CD14-positive monocyte (primary cell): ENCODE results near the gene FHOD3. TPM values are rescaled to one million over a fixed set of nuclear protein-coding genes. Genes with fewer than 3 reads are reported as not detected.

Source experiments
- DNase-seq, 3 donors: peaks; one replicate each; pipeline ENCODE4 v3.0.0-alpha.2; 2011 to 2022
- H2AFZ ChIP-seq: 2 replicates; pipeline ENCODE4 v1.6.0; 2012; ENCODE audit warnings: mild to moderate bottlenecking, low read depth, low read length, inconsistent platforms; ENCODE audit not compliant: insufficient read depth, poor library complexity, severe bottlenecking
- H3K27ac ChIP-seq, 2 donors: 1 replicate in 1 of 2; 2 replicates in 1 of 2; pipeline ENCODE4 v1.5.1; 2012 to 2013; ENCODE audit warnings: low read length in 2 of 2, control low read depth in 1 of 2, inconsistent platforms in 1 of 2, low read depth in 1 of 2, mild to moderate bottlenecking in 1 of 2
- H3K27me3 ChIP-seq, 2 donors: one replicate each; pipeline versions ENCODE4 v1.6.0 to v1.6.1; 2011 to 2013; ENCODE audit warnings: low read length in 2 of 2; ENCODE audit not compliant: control insufficient read depth in 2 of 2, insufficient read depth in 2 of 2
- H3K36me3 ChIP-seq, 2 donors: replicated peaks in 1 of 2; 1 replicate in 1 of 2; 2 replicates in 1 of 2; pipeline versions ENCODE4 v1.5.1 to v1.6.1; 2012 to 2013; ENCODE audit warnings: low read length in 2 of 2, control low read depth in 1 of 2, inconsistent platforms in 1 of 2, mild to moderate bottlenecking in 1 of 2; ENCODE audit not compliant: insufficient read depth in 2 of 2, control insufficient read depth in 1 of 2
- H3K4me1 ChIP-seq, 2 donors: 1 replicate in 1 of 2; 2 replicates in 1 of 2; pipeline versions ENCODE4 v1.5.1 to v1.6.1; 2012 to 2013; ENCODE audit warnings: low read length in 2 of 2, control low read depth in 1 of 2, inconsistent platforms in 1 of 2, mild to moderate bottlenecking in 1 of 2, moderate library complexity in 1 of 2; ENCODE audit not compliant: insufficient read depth in 2 of 2, control insufficient read depth in 1 of 2
- H3K4me2 ChIP-seq: replicated peaks from 2 replicates; pipeline ENCODE3; 2012; ENCODE audit warnings: low read length, moderate library complexity, mild to moderate bottlenecking; ENCODE audit not compliant: poor library complexity, severe bottlenecking; ENCODE audit errors: extremely low read depth
- H3K4me3 ChIP-seq, 3 experiments: fragments of 200-600 bp in 1 of 3; sonication (generic) in 1 of 3; replicated peaks in 1 of 3; 1 replicate in 2 of 3; 2 replicates in 1 of 3; pipeline ENCODE4 v1.5.1; 2011 to 2013; ENCODE audit warnings: low read length in 3 of 3, mild to moderate bottlenecking in 3 of 3, control low read depth in 2 of 3, low read depth in 2 of 3, inconsistent platforms in 1 of 3, moderate library complexity in 1 of 3
- H3K79me2 ChIP-seq: 2 replicates; pipeline ENCODE4 v1.6.0; 2012; ENCODE audit warnings: mild to moderate bottlenecking, control low read depth, inconsistent platforms, low read length, moderate library complexity; ENCODE audit not compliant: insufficient read depth
- H3K9ac ChIP-seq: 2 replicates; pipeline ENCODE4 v1.6.0; 2017; ENCODE audit warnings: low read length, mild to moderate bottlenecking; ENCODE audit not compliant: insufficient read depth, poor library complexity, severe bottlenecking
- H3K9me3 ChIP-seq, 2 donors: replicated peaks in 1 of 2; 1 replicate in 1 of 2; 2 replicates in 1 of 2; pipeline versions ENCODE4 v1.5.1 to v1.6.1; 2012 to 2013; ENCODE audit warnings: low read length in 2 of 2, control low read depth in 1 of 2; ENCODE audit not compliant: control insufficient read depth in 1 of 2, insufficient read depth in 1 of 2
- H4K20me1 ChIP-seq: 2 replicates; pipeline ENCODE4 v1.6.0; 2012; ENCODE audit warnings: mild to moderate bottlenecking, low read length, control low read depth, moderate library complexity; ENCODE audit not compliant: insufficient read depth
- H3K27ac Mint-ChIP-seq, 7 donors: one replicate each; pipeline ENCODE4 v1.8.0; 2020; ENCODE audit warnings: mild to moderate bottlenecking in 7 of 7, mixed read lengths in 7 of 7, moderate library complexity in 6 of 7, inconsistent platforms in 2 of 7
- H3K27me3 Mint-ChIP-seq, 3 donors: one replicate each; pipeline ENCODE4 v1.8.0; 2021 to 2022; ENCODE audit warnings: low read depth in 3 of 3, mild to moderate bottlenecking in 3 of 3, mixed read lengths in 3 of 3, moderate library complexity in 3 of 3, inconsistent platforms in 1 of 3
- H3K36me3 Mint-ChIP-seq, 2 donors: one replicate each; pipeline ENCODE4 v1.8.0; 2020; ENCODE audit warnings: mixed read lengths in 2 of 2, inconsistent platforms in 1 of 2, mild to moderate bottlenecking in 1 of 2
- H3K4me1 Mint-ChIP-seq: one replicate; pipeline ENCODE4 v1.8.0; 2020; ENCODE audit warnings: mild to moderate bottlenecking, mixed read lengths
- H3K4me3 Mint-ChIP-seq, 2 donors: one replicate each; pipeline ENCODE4 v1.8.0; 2020; ENCODE audit warnings: mild to moderate bottlenecking in 2 of 2, mixed read lengths in 2 of 2, moderate library complexity in 1 of 2
- H3K9me3 Mint-ChIP-seq, 7 donors: one replicate each; pipeline ENCODE4 v1.8.0; 2020 to 2022; ENCODE audit warnings: mixed read lengths in 7 of 7, mild to moderate bottlenecking in 6 of 7, moderate library complexity in 6 of 7, inconsistent platforms in 2 of 7
- CTCF ChIP-seq: fragments of 200-600 bp; IDR thresholded peaks from one replicate; pipeline ENCODE4 v1.8.0; 2022; ENCODE audit warnings: antibody characterized with exemption, mild to moderate bottlenecking
- WGBS: methylation state at CpG from one replicate; pipeline ENCODE4 v1.1.5; 2013; ENCODE audit warnings: missing lambda C conversion rate; ENCODE audit not compliant: insufficient coverage; 5-methylcytosine and 5-hydroxymethylcytosine counted together
- intact Hi-C, 2 donors: fragments of 100-400 bp; cut with micrococcal nuclease; formaldehyde crosslinking; loops; one replicate each; pipeline versions ENCODE4 v1.15.0 to v1.15.1; 2023
- polyA plus RNA-seq, 3 donors: library from polyadenylated mRNA; depleted of rRNA in 1 of 3; unstranded in 2 of 3; stranded (reverse) in 1 of 3; fragments of 300-500 nt in 2 of 3; fragments of >200 nt in 1 of 3; fragmentation: Illumina TruSeq in 2 of 3; gene quantifications; 1 replicate in 2 of 3; 2 replicates in 1 of 3; pipeline ENCODE4 v1.2.3, GENCODE V29; 2012 to 2021

Gene FHOD3
- polyA plus RNA-seq, 3 donors: not detected

- Histone ChIP-seq H3K4me3 (no peak overlapping the region), H3K79me2 (no peaks in the 10 kb centered on the region), H3K27ac (no peak overlapping the region), H3K9ac (no peak overlapping the region), H4K20me1 (no peaks in the 10 kb centered on the region), H3K27me3 (no peaks in the 10 kb centered on the region), H2AFZ (no peak overlapping the region), H3K4me2 (no peak overlapping the region), H3K36me3 (no peaks in the 10 kb centered on the region), H3K4me1 (no peaks in the 10 kb centered on the region), H3K9me3 (no peaks in the 10 kb centered on the region)
- WGBS: 100% methylated on average over 2 of the region's 5 CpGs
- DNase-seq: no peak
- H3K4me1 Mint-ChIP-seq: no peaks in the 10 kb centered on the region
- no peak overlapping the region for H3K4me3 Mint-ChIP-seq
- TF ChIP-seq CTCF: no peak
- H3K27ac Mint-ChIP-seq: no peak overlapping the region
- intact Hi-C loops: no loop called here
- peaks cover 0 to 5% (median 3%) of the 10 kb centered on the region in 7 donors for H3K9me3 Mint-ChIP-seq
- H3K36me3 Mint-ChIP-seq: no peaks in the 10 kb centered on the region
- no peaks in the 10 kb centered on the region for H3K27me3 Mint-ChIP-seq
These were observed 364.5 kb downstream of the FHOD3 start for GRCh38 chr18:36661999-36662398.

GRCh38 chr18:36663312-36663711 is 365.8 kb downstream of the FHOD3 start:
- intact Hi-C loops: no loop called here
- Histone ChIP-seq H3K9ac (no peak overlapping the region), H3K9me3 (no peaks in the 10 kb centered on the region), H3K79me2 (no peaks in the 10 kb centered on the region), H3K27ac (no peak overlapping the region), H2AFZ (no peak overlapping the region), H3K27me3 (no peaks in the 10 kb centered on the region), H3K4me3 (no peak overlapping the region), H3K4me2 (no peak overlapping the region), H3K4me1 (no peaks in the 10 kb centered on the region), H4K20me1 (no peaks in the 10 kb centered on the region), H3K36me3 (no peaks in the 10 kb centered on the region)
- no peak overlapping the region for H3K4me3 Mint-ChIP-seq
- no peaks in the 10 kb centered on the region for H3K4me1 Mint-ChIP-seq
- no peak overlapping the region for H3K27ac Mint-ChIP-seq
- peaks cover 0 to 4% (median 3%) of the 10 kb centered on the region in 7 donors for H3K9me3 Mint-ChIP-seq
- no peaks in the 10 kb centered on the region for H3K27me3 Mint-ChIP-seq
- no peaks in the 10 kb centered on the region for H3K36me3 Mint-ChIP-seq
- no CpG with 5 or more reads among the region's 2 CpGs for WGBS
- DNase-seq: no peak
- TF ChIP-seq CTCF: no peak
